Measurements from ENCODE around the gene TMEM97.

TMEM97 gene

DNA sequence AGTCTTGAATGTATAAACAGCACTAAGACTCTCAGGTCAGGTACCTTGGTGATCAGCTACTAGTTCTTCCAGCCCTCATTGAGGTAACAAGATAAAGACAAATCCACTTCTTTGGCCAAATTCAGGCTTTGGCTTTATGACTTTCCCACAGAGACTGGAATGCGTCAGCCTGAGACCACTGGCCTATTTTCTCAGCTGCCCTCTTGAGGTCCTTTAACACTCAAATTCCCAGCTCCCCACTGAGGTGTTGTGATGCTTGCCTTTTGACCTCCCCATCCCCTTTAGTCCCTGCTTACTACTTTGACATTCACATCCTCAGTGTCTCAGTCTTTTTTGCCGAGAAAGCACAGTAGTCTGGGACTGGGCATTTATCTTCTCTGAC, 27.2 kb downstream of the TMEM97 start:
- Histone ChIP-seq H3K27me3 (ENCODE audit: insufficient read depth, poor library complexity, severe bottlenecking) (no peaks in the 10 kb centered on the region), H3K4me3 (replicated peaks; ENCODE audit: insufficient read depth, low read length) (no peak overlapping the region), H3K27ac (replicated peaks) (no peak overlapping the region)
- no peak for DNase-seq (ENCODE audit: low read depth in 1 of 2, low spot score in 1 of 2)
- TF ChIP-seq, protein P1, sequence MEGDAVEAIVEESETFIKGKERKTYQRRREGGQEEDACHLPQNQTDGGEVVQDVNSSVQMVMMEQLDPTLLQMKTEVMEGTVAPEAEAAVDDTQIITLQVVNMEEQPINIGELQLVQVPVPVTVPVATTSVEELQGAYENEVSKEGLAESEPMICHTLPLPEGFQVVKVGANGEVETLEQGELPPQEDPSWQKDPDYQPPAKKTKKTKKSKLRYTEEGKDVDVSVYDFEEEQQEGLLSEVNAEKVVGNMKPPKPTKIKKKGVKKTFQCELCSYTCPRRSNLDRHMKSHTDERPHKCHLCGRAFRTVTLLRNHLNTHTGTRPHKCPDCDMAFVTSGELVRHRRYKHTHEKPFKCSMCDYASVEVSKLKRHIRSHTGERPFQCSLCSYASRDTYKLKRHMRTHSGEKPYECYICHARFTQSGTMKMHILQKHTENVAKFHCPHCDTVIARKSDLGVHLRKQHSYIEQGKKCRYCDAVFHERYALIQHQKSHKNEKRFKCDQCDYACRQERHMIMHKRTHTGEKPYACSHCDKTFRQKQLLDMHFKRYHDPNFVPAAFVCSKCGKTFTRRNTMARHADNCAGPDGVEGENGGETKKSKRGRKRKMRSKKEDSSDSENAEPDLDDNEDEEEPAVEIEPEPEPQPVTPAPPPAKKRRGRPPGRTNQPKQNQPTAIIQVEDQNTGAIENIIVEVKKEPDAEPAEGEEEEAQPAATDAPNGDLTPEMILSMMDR (IDR thresholded peaks at IDR 0.05; ENCODE audit: insufficient read depth, low read length): no peak
- TF ChIP-seq, protein P2, sequence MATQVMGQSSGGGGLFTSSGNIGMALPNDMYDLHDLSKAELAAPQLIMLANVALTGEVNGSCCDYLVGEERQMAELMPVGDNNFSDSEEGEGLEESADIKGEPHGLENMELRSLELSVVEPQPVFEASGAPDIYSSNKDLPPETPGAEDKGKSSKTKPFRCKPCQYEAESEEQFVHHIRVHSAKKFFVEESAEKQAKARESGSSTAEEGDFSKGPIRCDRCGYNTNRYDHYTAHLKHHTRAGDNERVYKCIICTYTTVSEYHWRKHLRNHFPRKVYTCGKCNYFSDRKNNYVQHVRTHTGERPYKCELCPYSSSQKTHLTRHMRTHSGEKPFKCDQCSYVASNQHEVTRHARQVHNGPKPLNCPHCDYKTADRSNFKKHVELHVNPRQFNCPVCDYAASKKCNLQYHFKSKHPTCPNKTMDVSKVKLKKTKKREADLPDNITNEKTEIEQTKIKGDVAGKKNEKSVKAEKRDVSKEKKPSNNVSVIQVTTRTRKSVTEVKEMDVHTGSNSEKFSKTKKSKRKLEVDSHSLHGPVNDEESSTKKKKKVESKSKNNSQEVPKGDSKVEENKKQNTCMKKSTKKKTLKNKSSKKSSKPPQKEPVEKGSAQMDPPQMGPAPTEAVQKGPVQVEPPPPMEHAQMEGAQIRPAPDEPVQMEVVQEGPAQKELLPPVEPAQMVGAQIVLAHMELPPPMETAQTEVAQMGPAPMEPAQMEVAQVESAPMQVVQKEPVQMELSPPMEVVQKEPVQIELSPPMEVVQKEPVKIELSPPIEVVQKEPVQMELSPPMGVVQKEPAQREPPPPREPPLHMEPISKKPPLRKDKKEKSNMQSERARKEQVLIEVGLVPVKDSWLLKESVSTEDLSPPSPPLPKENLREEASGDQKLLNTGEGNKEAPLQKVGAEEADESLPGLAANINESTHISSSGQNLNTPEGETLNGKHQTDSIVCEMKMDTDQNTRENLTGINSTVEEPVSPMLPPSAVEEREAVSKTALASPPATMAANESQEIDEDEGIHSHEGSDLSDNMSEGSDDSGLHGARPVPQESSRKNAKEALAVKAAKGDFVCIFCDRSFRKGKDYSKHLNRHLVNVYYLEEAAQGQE (IDR thresholded peaks at IDR 0.05; ENCODE audit: insufficient replicate concordance, low read depth): no peak
- TF ChIP-seq POLR2AphosphoS5 (IDR thresholded peaks at IDR 0.05; ENCODE audit: low read depth): no peak
- TF ChIP-seq SPI1 (IDR thresholded peaks at IDR 0.05; ENCODE audit: borderline replicate concordance, low read depth): no peak
- TF ChIP-seq GABPA (IDR thresholded peaks at IDR 0.05; ENCODE audit: low read depth): no peak

DNA sequence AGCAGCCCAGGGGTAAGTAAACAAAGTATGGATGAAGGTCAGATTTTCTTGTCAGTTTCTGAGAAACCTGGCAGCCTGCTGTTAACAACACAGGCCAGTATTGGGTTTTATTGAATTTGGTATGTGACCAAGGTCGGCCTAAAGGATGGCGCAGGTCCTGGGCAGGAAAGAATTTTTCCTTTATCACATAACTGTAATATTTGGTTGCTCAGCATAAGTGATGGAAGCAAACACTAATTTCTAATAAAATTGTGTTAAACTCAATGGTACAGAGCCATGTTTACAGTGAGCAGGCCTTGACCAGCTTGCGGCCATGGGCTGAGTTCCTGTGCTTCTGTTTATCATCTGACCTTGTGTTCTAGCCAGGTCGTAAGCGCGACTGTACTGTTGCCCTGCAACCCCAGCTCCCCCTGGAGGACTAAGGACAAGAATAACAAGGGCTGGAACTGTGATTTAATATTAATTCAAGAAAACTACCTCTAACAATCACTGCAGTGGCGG, 27.8 kb downstream of the TMEM97 start:
- Histone ChIP-seq H3K4me3 (replicated peaks; ENCODE audit: insufficient read depth, low read length) (no peak overlapping the region), H3K27me3 (ENCODE audit: insufficient read depth, poor library complexity, severe bottlenecking) (no peaks in the 10 kb centered on the region), H3K27ac (replicated peaks) (no peak overlapping the region)
- DNase-seq (ENCODE audit: low read depth in 1 of 2, low spot score in 1 of 2): no peak
- no peak for TF ChIP-seq POLR2AphosphoS5 (IDR thresholded peaks at IDR 0.05; ENCODE audit: low read depth)
- TF ChIP-seq, protein P1 (IDR thresholded peaks at IDR 0.05; ENCODE audit: insufficient read depth, low read length): no peak
- TF ChIP-seq GABPA (IDR thresholded peaks at IDR 0.05; ENCODE audit: low read depth): no peak
- TF ChIP-seq, protein P2 (IDR thresholded peaks at IDR 0.05; ENCODE audit: insufficient replicate concordance, low read depth): no peak
- TF ChIP-seq SPI1 (IDR thresholded peaks at IDR 0.05; ENCODE audit: borderline replicate concordance, low read depth): no peak

DNA sequence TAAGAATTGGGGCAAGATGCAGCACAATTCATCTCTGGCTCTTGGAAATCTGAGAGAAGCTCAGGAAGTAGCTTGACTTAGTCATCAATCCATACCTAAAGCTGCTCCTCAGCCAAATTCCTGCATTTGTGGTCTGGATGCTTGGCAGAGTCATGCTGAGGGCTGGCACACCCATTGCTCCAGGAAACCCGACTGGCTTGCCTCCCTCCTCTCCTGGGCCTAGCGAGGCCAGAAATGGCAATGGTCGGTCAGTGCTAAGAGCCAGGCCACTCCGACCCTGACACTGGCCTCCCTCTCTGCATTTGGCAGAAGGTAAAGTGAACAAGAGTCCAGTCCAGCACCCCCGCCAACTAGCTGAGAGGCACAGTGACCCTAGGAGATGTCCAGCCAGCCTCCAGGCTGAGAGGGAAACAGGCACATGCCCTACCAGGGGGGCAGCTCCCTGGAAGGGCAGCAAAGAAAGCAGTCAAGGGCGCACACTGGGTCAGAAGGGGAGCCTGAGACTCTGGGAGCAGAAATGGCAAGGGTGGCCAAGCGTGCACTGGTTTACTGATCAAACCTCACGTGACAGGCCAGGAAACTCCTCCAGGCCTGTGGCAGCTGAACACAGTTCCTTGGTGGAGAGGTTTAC, 28.4 kb downstream of the TMEM97 start:
- DNase-seq (ENCODE audit: low read depth in 1 of 2, low spot score in 1 of 2): no peak
- Histone ChIP-seq H3K27ac (replicated peaks) (no peak overlapping the region), H3K27me3 (ENCODE audit: insufficient read depth, poor library complexity, severe bottlenecking) (no peaks in the 10 kb centered on the region), H3K4me3 (replicated peaks; ENCODE audit: insufficient read depth, low read length) (no peak overlapping the region)
- TF ChIP-seq, protein P1 (IDR thresholded peaks at IDR 0.05; ENCODE audit: insufficient read depth, low read length): no peak
- TF ChIP-seq, protein P2 (IDR thresholded peaks at IDR 0.05; ENCODE audit: insufficient replicate concordance, low read depth): no peak
- TF ChIP-seq GABPA (IDR thresholded peaks at IDR 0.05; ENCODE audit: low read depth) (no peak), POLR2AphosphoS5 (IDR thresholded peaks at IDR 0.05; ENCODE audit: low read depth) (no peak; the same call in 1 of the 2 replicates), SPI1 (IDR thresholded peaks at IDR 0.05; ENCODE audit: borderline replicate concordance, low read depth) (no peak)

All from HL-60 (cell line).